Heart right ventricle (tissue), 16 donors: ENCODE data around the gene DISP2. TPM values are rescaled to one million over a fixed set of nuclear protein-coding genes. Genes with fewer than 3 reads are reported as not detected.

Experiments
- ATAC-seq, 8 donors: fragments of 200-7000 bp; cut with Tn5 transposase; one replicate each; pipeline ENCODE4 v1.9.1; 2020; ENCODE audit warnings: mild to moderate bottlenecking in 8 of 8, moderate library complexity in 8 of 8, moderate number of reproducible peaks in 1 of 8
- DNase-seq, 2 donors: peaks; one replicate each; pipeline ENCODE4 v3.0.0-alpha.2; 2020
- H3K27ac ChIP-seq, 10 donors: fragments of 200-600 bp; sonication (generic) in 2 of 10; one replicate each; pipeline versions ENCODE4 v1.5.0 to v1.8.0; 2020 to 2022; ENCODE audit warnings: mild to moderate bottlenecking in 3 of 10
- H3K27me3 ChIP-seq, 7 donors: fragments of 200-600 bp; one replicate each; pipeline ENCODE4 v1.8.0; 2021 to 2022; ENCODE audit warnings: mild to moderate bottlenecking in 2 of 7
- H3K36me3 ChIP-seq, 9 donors: fragments of 200-600 bp; sonication (generic) in 1 of 9; one replicate each; pipeline versions ENCODE4 v1.5.0 to v1.8.0; 2020 to 2022; ENCODE audit warnings: mild to moderate bottlenecking in 2 of 9
- H3K4me1 ChIP-seq, 9 donors: fragments of 200-600 bp; sonication (generic) in 1 of 9; one replicate each; pipeline versions ENCODE4 v1.5.0 to v1.8.0; 2020 to 2022; ENCODE audit warnings: mild to moderate bottlenecking in 4 of 9
- H3K4me3 ChIP-seq, 10 donors: fragments of 200-600 bp; sonication (generic) in 2 of 10; one replicate each; pipeline versions ENCODE4 v1.5.0 to v1.8.0; 2020 to 2022; ENCODE audit warnings: mild to moderate bottlenecking in 7 of 10, moderate library complexity in 2 of 10
- H3K9me3 ChIP-seq, 11 donors: fragments of 200-600 bp in 10 of 11; sonication (generic) in 2 of 11; one replicate each; pipeline versions ENCODE4 v1.5.0 to v1.8.0; 2013 to 2022; ENCODE audit warnings: mild to moderate bottlenecking in 2 of 11, control low read depth in 1 of 11, moderate library complexity in 1 of 11
- CTCF ChIP-seq, 9 donors: fragments of 200-600 bp; sonication (generic) in 2 of 9; IDR thresholded peaks; one replicate each; pipeline versions ENCODE4 v1.5.0 to v1.8.0; 2021 to 2022; ENCODE audit warnings: antibody characterized with exemption in 9 of 9, mild to moderate bottlenecking in 5 of 9, moderate library complexity in 1 of 9
- WGBS, 2 donors: extraction: QIAGEN DNeasy Blood & Tissue Kit; methylation state at CpG; one replicate each; pipeline ENCODE4 v1.1.7; 2013; ENCODE audit warnings: inconsistent platforms in 1 of 2; 5-methylcytosine and 5-hydroxymethylcytosine counted together
- intact Hi-C, 10 donors: fragments of 100-400 bp; cut with DNase I; formaldehyde crosslinking; loops; one replicate each; pipeline versions ENCODE4 v1.11.1 to v1.14.2; 2022
- polyA plus RNA-seq, 2 donors: library from polyadenylated mRNA; stranded (reverse); fragments of 200-250 nt; gene quantifications; one replicate each; pipeline ENCODE4 v1.2.3, GENCODE V29; 2013
- total RNA-seq, 10 donors: library from RNA; stranded (reverse); fragmentation: NEBNext Ultra II Directional in 3 of 10; extraction: Animal tissue kit (Norgen Biotek cat#: 25700) in 3 of 10; gene quantifications; one replicate each; pipeline versions ENCODE4 v1.2.1 to v1.2.4, GENCODE V29; 2021 to 2023
- donor health status: Arrhythmogenic right ventricular cardiomyopathy.
- donor health status: ischemic (EF 13 %, LVEDD 7.1; RV severe dilation, severe dysfunction).
- donor health status: healthy with polysubstance abuse.
- donor health status: DM: no; HTN: yes; CAD: no.
- donor health status: DM: no; HTN: no; CAD: no.
- donor health status: ischemic (EF 25% LVEDD 6.9; RV normal size, moderate dysfunction).
- donor health status: ischemic (EF 25% LVEDD 5.7; RV mildly dilated, moderate dysfunction).
- donor health status: healthy.
- donor health status: DM: yes; HTN: yes; CAD: no.
- donor health status: Ischemic cardiomyopathy.
- donor health status: ischemic (EF 35%, LVEDD 5.7; RV mildly dilated, moderate dysfunction).
- donor health status: nonischemic (EF 11% LVEDD 7.7; RV severe dilation, severe dysfunction).
- donor health status: DM: yes; HTN: yes; CAD: no.
- donor health status: PGD.
- donor health status: ischemic (EF 29% LVEDD 5.4; RV normal size, mild dysfunction).
- donor health status: nonischemic (EF 23%, LVEDD 6.1; RV moderate dilation, normal function).

DISP2 gene
- total and polyA plus RNA-seq, 12 donors = 0.08 to 2.7 (median 0.71) TPM

GRCh38 chr15:40345867-40346578 is 12.0 kb upstream of the DISP2 start:
- Histone ChIP-seq H3K4me1 (peaks cover 11 to 50% (median 37%) of the 10 kb centered on the region in 9 donors), H3K36me3 (no peaks in the 10 kb centered on the region), H3K27ac (no peak overlapping the region), H3K27me3 (no peaks in the 10 kb centered on the region), H3K9me3 (no peaks in the 10 kb centered on the region), H3K4me3 (no peak overlapping the region)
- intact Hi-C loops = loop anchor here in 4 of 10 donors (2.0 to 5.0 kb wide), 4 partner anchors 25 to 77 kb away; no protein-coding TSS in a partner anchor
- no peak for DNase-seq
- WGBS, 2 donors = 94 to 95% methylated on average over 6 of the region's 6 CpGs
- no peak for TF ChIP-seq CTCF (IDR thresholded peaks at IDR 0.05)
- ATAC-seq = no peak

- 85 to 87% methylated on average over 15 of the region's 15 CpGs for WGBS, 2 donors
- TF ChIP-seq CTCF (IDR thresholded peaks at IDR 0.05) = no peak
- intact Hi-C loops = loop anchor here in 1 of 10 donors (5.0 kb wide), 1 partner anchor 75 kb away; no protein-coding TSS in a partner anchor
- H3K27me3 ChIP-seq = no peaks in the 10 kb centered on the region
- H3K4me1 ChIP-seq = peaks cover 3 to 42% (median 28%) of the 10 kb centered on the region in 9 donors
- H3K36me3 ChIP-seq = no peaks in the 10 kb centered on the region
- H3K9me3 ChIP-seq = no peaks in the 10 kb centered on the region
- no peak for ATAC-seq
- DNase-seq = no peak
- no peak overlapping the region for H3K4me3 ChIP-seq
- H3K27ac ChIP-seq = no peak overlapping the region
Observed at GRCh38 chr15:40346579-40347558, 11.2 kb upstream of the DISP2 start.

GRCh38 chr15:40347559-40348473 is 10.2 kb upstream of the DISP2 start:
- WGBS, 2 donors = 87 to 92% methylated on average over 11 of the region's 11 CpGs
- Histone ChIP-seq H3K9me3 (no peaks in the 10 kb centered on the region), H3K27me3 (no peaks in the 10 kb centered on the region), H3K36me3 (no peaks in the 10 kb centered on the region), H3K4me1 (peaks cover 3 to 32% (median 20%) of the 10 kb centered on the region in 9 donors), H3K27ac (no peak overlapping the region), H3K4me3 (no peak overlapping the region)
- intact Hi-C loops = loop anchor here in 1 of 10 donors (5.0 kb wide), 1 partner anchor 74 kb away; no protein-coding TSS in a partner anchor
- no peak for TF ChIP-seq CTCF (IDR thresholded peaks at IDR 0.05)
- DNase-seq = no peak
- ATAC-seq = no peak
